OCI-LY7 (cell line): ENCODE data around the gene AKAP11. TPM values are rescaled to one million over a fixed set of nuclear protein-coding genes. Genes with fewer than 3 reads are reported as not detected.

Experiments used
- BruUV-seq: library from RNA; stranded (reverse); fragments of 400-500 nt; replicated peaks from 2 replicates; lab custom pipeline; 2021; lab: Mats Ljungman, UMichigan
- CTCF ChIA-PET: fragments of 300-600 bp; sonication (Branson Sonifier 250); formaldehyde crosslinking; loops from one replicate; lab custom pipeline; 2022; ENCODE audit warnings: antibody characterized with exemption; ENCODE audit not compliant: unreplicated experiment; lab: Charles Lee
- POLR2A ChIA-PET: fragments of 300-600 bp; sonication (Branson Sonifier 250); formaldehyde crosslinking; loops from one replicate; lab custom pipeline; 2022; ENCODE audit warnings: antibody characterized with exemption; lab: Charles Lee
- DNase-seq: peaks from one replicate; pipeline ENCODE4 v3.0.0-alpha.2; 2015; ENCODE audit warnings: low spot score
- H2AFZ ChIP-seq: fragments of 200-600 bp; sonication (generic), shearing (Covaris generic); 2 replicates; pipeline ENCODE4 v1.6.1; 2014; ENCODE audit warnings: mild to moderate bottlenecking, antibody characterized with exemption, low read length, moderate library complexity
- H3K27ac ChIP-seq: fragments of 200-600 bp; sonication (generic); 2 replicates; pipeline ENCODE4 v1.5.1; 2014; ENCODE audit warnings: mixed run types, low read depth, mild to moderate bottlenecking, moderate library complexity, low read length, inconsistent platforms; ENCODE audit not compliant: poor library complexity, severe bottlenecking
- H3K36me3 ChIP-seq: fragments of 200-600 bp; sonication (generic); 2 replicates; pipeline ENCODE4 v1.6.1; 2014; ENCODE audit warnings: mild to moderate bottlenecking, antibody characterized with exemption, low read length, moderate library complexity, mixed read lengths; ENCODE audit not compliant: insufficient read depth
- H3K4me1 ChIP-seq: fragments of 200-600 bp; sonication (generic); 2 replicates; pipeline ENCODE4 v1.5.1; 2014; ENCODE audit warnings: mild to moderate bottlenecking, low read length; ENCODE audit not compliant: insufficient read depth, poor library complexity, severe bottlenecking
- H3K4me2 ChIP-seq: fragments of 200-600 bp; sonication (generic); 2 replicates; pipeline ENCODE4 v1.6.1; 2014; ENCODE audit warnings: mild to moderate bottlenecking, low read length
- H3K4me3 ChIP-seq: fragments of 200-600 bp; sonication (generic); 2 replicates; pipeline ENCODE4 v1.5.1; 2014; ENCODE audit warnings: mild to moderate bottlenecking, low read depth, low read length; ENCODE audit not compliant: poor library complexity, severe bottlenecking
- H3K79me2 ChIP-seq: fragments of 200-600 bp; sonication (generic); 2 replicates; pipeline ENCODE4 v1.6.1; 2016; ENCODE audit warnings: low read depth, mild to moderate bottlenecking, low read length, moderate library complexity, mixed read lengths; ENCODE audit not compliant: insufficient read depth
- H3K9me2 ChIP-seq: fragments of 200-600 bp; sonication (generic); 2 replicates; pipeline ENCODE4 v1.6.1; 2016; ENCODE audit warnings: mild to moderate bottlenecking, low read length, mixed read lengths; ENCODE audit not compliant: insufficient read depth
- H3K9me3 ChIP-seq: fragments of 200-600 bp; sonication (generic); 2 replicates; pipeline ENCODE4 v1.6.1; 2014; ENCODE audit warnings: mild to moderate bottlenecking, mixed run types, low read length, mixed read lengths
- H4K20me1 ChIP-seq: fragments of 200-600 bp; sonication (generic); 2 replicates; pipeline ENCODE4 v1.6.1; 2014; ENCODE audit warnings: mild to moderate bottlenecking, antibody characterized with exemption, low read length, moderate library complexity, mixed read lengths; ENCODE audit not compliant: insufficient read depth
- EZH2phosphoT487 ChIP-seq: fragments of 200-600 bp; sonication (generic); IDR thresholded peaks from 2 replicates; pipeline ENCODE4 v1.6.1; 2018; ENCODE audit warnings: low read depth, borderline replicate concordance, mild to moderate bottlenecking, mixed run types, antibody characterized with exemption, low read length, moderate library complexity, mixed read lengths
- intact Hi-C: fragments of 100-400 bp; cut with micrococcal nuclease; formaldehyde crosslinking; loops from one replicate; pipeline ENCODE4 v1.10.0; 2022; ENCODE audit not compliant: unreplicated experiment
- total RNA-seq, 2 experiments: library from RNA; depleted of rRNA in 1 of 2; stranded (reverse); fragments of >200 nt in 1 of 2; shearing (Covaris generic) in 1 of 2; gene quantifications; 2 replicates each; pipeline ENCODE4 v1.2.3, GENCODE V29; 2014 to 2022
- TF ChIP-seq, protein P1 (sequence below): fragments of 200-600 bp; sonication (generic); conservative IDR thresholded peaks from 2 replicates; pipeline ENCODE4 v1.5.1; 2014; ENCODE audit warnings: mild to moderate bottlenecking, antibody characterized with exemption, low read length, moderate library complexity, mixed read lengths

AKAP11 gene
- total RNA-seq, 2 experiments from 2014 or later: 13.6 to 29.2 TPM

DNA sequence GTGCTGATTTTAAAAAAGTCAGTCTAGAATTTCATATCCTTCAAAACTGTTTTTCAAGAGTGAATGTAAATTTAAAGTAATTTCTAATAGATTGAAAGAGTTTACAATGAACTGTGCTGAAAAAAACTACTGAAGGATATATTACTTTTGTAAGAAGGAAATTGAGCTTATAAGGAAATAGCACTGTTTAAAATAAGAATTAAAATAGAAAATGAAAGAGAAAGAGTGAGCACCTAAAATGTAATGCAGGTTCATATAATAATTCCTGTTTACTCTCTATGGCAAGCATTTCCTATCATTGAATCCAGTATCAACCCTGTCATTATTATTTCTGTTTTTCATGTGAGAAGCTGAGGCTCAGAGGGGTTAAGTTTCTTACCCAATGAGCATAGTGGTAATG is 57.3 kb downstream of the AKAP11 start:
- CTCF ChIA-PET: no interaction called here
- intact Hi-C loops: no loop called here
- no peaks in the 10 kb centered on the region for H3K9me2 ChIP-seq
- no peak overlapping the region for H3K4me3 ChIP-seq
- POLR2A ChIA-PET: no interaction called here
- no peaks in the 10 kb centered on the region for H3K36me3 ChIP-seq
- H3K4me2 ChIP-seq: no peak overlapping the region
- H3K27ac ChIP-seq: no peak overlapping the region
- no peaks in the 10 kb centered on the region for H3K9me3 ChIP-seq
- no peaks in the 10 kb centered on the region for H3K79me2 ChIP-seq
- H2AFZ ChIP-seq: no peak overlapping the region
- no TSS peak for BruUV-seq
- no peak for DNase-seq
- no peaks in the 10 kb centered on the region for H4K20me1 ChIP-seq
- no peaks in the 10 kb centered on the region for H3K4me1 ChIP-seq
- TF ChIP-seq EZH2phosphoT487: no peak
- TF ChIP-seq, protein P1, sequence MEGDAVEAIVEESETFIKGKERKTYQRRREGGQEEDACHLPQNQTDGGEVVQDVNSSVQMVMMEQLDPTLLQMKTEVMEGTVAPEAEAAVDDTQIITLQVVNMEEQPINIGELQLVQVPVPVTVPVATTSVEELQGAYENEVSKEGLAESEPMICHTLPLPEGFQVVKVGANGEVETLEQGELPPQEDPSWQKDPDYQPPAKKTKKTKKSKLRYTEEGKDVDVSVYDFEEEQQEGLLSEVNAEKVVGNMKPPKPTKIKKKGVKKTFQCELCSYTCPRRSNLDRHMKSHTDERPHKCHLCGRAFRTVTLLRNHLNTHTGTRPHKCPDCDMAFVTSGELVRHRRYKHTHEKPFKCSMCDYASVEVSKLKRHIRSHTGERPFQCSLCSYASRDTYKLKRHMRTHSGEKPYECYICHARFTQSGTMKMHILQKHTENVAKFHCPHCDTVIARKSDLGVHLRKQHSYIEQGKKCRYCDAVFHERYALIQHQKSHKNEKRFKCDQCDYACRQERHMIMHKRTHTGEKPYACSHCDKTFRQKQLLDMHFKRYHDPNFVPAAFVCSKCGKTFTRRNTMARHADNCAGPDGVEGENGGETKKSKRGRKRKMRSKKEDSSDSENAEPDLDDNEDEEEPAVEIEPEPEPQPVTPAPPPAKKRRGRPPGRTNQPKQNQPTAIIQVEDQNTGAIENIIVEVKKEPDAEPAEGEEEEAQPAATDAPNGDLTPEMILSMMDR: no peak

- CTCF ChIA-PET: no interaction called here
These were observed 59.1 kb downstream of the AKAP11 start for GRCh38 chr13:42331009-42331408.

More at GRCh38 chr13:42331009-42331408, 59.1 kb downstream of the AKAP11 start:
- intact Hi-C loops: loop anchor here (10.0 kb wide), 1 partner anchor 144 kb away; no protein-coding TSS in a partner anchor
- Histone ChIP-seq H3K4me2 (no peak overlapping the region), H3K9me2 (no peaks in the 10 kb centered on the region), H3K27ac (no peak overlapping the region), H4K20me1 (no peaks in the 10 kb centered on the region), H3K4me1 (no peaks in the 10 kb centered on the region), H3K4me3 (no peak overlapping the region), H2AFZ (no peak overlapping the region), H3K36me3 (no peaks in the 10 kb centered on the region), H3K79me2 (no peaks in the 10 kb centered on the region), H3K9me3 (no peaks in the 10 kb centered on the region)
- POLR2A ChIA-PET: interaction anchor here (0.6 to 0.7 kb wide), 2 partner anchors 17 to 257 kb away, joined by 3 read pairs; no protein-coding TSS in a partner anchor
- TF ChIP-seq, protein P1: no peak
- no peak for TF ChIP-seq EZH2phosphoT487
- BruUV-seq: no TSS peak
- DNase-seq: no peak
